NCI-H446 (cell line): Measurements from ENCODE around the gene SF3B5.
"Not testable (repeated sequence)": the region's sequence is repeated elsewhere in the genome, so short reads cannot be mapped to it uniquely, and the experiment has no call there.

Experiments used
- DNase-seq, 2 experiments: peaks; one replicate each; lab custom pipeline; 2025; lab: John Stamatoyannopoulos, UW

SF3B5 gene

DNA sequence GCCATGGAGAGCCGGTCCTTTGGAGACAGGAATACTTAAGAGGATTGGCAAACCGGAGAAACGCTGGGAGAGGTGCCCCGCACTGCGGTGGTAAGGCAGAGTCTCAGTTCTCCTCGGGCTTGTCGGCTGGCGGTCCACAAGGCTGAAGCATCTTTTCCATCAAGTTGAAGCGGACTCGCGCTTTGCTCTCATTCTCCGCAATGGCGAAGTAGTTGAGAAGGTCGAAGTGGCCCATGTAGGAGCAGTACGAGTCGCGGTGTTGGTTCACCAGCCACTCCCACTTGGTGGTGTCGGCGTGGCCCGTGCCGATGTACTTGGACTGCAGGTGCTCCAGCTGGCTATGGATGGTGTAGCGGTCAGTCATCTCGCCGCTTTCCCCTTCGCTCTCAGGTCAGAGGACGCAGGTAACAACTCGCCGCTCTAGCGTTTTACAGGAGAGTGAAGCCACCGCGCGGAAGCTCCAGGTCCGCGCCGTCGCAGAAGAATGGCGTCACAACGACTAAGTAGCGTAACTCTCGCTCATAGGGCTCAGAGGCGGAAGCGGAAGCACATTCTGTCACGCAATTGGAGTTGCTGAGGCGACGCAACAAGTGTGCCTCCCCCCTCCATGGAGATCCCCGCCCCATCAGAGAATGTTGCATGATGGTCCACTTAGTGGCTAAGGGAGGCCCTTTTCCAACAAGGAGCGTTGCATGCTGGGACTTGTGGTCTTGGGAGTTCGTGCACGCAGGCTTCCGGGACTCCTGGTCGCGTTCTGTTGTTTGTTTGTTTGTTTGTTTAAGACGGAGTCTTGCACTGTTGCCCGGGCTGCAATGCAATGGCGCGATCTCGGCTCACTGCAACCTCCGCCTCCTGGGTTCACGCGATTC, at the start of gene SF3B5:
TSS of gene SF3B5 (minus strand) at position 440 of the 869 bp plus-strand sequence. CDS start at position 364, 76 bp downstream.
- peak; percentile 96 to 98 for DNase-seq

DNA sequence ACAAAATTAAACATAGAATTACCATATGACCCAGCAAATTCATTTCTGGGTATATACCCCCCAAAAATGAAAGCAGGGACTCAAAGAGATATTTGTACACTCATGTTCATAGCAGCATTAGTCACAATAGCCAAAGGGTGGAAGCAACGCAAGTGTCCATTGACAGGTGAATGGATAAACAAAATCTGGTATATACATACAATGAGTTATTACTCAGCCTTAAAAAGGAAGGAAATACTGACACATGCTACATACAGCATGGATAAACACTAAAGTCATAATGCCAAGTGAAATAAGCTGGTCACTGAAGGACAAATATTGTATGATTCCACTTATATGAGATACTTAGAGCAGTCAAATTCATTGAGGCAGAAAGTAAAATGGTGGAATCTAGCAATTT, 49.6 kb upstream of the SF3B5 start:
- DNase-seq = no peak

DNA sequence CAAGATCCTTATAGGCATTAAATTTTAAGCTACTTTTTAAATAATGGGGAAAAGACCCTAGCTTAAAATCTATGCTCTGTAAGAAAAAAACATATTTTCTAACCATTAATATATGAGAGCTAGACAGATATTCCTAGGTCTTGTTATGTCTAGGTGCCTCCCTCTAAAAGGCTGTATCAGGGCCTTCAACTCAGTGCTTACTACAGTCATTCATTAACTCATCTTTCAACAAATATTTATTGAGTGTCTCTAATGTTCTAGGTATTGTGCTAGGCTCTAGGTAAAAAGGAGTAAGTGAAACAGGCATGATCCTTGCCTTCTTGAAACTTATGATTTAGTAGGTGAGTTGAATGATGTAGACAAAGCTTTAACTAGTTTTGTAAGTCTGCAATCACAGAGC, 48.5 kb upstream of the SF3B5 start:
- no peak for DNase-seq

DNA sequence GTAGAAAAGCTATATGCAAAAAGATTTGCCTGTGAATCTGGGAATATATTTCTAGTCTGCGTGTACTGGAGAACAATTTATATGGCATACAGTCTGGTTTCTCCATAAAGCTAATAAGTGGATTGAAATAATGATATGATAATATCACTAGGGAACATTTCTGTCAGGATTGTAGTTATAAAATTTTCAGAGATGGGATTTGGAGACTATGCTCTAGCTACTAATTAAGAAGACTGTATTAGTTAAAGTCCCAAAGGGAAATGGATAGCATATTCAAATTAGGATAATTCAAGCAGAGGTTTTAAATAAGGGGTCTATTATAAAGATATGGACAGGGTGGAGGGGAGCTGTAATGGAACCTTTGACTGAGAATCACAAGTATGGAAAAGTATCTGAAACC, 47.7 kb upstream of the SF3B5 start:
- no peak for DNase-seq

- DNase-seq = no peak
Measured at GRCh38 chr6:144141470-144141869, 46.1 kb upstream of the SF3B5 start.

DNA sequence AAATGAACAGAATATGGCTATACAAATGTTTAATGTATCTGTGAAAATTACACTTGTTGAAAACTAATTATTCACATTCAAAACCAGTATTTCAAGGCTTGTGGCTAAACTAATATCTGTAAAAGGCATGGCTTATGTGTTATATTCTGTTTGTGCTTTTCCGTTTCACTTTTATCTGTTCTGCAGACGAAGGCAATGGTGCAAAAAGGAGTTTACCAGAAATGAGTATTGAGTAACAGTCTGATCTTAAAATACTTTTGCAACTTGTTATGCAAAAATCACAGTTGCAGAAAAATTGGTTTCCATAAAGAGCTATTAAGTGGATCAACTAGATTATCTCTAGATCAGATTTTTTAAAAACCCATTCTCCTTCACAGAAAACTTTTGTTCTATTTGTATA, 45.5 kb upstream of the SF3B5 start:
- DNase-seq = no peak

GRCh38 chr6:144139817-144140216, 44.4 kb upstream of the SF3B5 start:
- DNase-seq = no peak

GRCh38 chr6:144138542-144138941, 43.2 kb upstream of the SF3B5 start:
- no peak for DNase-seq

GRCh38 chr6:144134737-144135136, 39.4 kb upstream of the SF3B5 start:
- no peak for DNase-seq

DNA sequence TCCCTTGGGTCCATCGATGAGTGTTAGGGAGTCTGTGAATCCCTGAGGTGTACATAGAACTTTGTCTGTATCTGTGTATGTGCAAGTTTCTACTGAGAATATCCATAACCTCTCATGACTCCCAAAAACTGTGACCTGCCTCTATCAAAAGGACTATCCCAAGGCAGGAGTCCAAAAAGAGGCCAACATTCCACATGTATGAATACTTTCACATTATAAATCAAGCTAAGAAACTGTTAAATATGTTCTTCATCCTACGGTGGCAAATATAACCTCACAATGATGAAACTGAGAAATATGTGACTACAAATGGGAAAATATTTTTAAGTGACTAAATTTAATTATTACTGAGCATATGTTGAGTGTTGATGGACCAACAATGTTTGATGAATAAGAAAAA, 38.8 kb upstream of the SF3B5 start:
- no peak for DNase-seq

DNA sequence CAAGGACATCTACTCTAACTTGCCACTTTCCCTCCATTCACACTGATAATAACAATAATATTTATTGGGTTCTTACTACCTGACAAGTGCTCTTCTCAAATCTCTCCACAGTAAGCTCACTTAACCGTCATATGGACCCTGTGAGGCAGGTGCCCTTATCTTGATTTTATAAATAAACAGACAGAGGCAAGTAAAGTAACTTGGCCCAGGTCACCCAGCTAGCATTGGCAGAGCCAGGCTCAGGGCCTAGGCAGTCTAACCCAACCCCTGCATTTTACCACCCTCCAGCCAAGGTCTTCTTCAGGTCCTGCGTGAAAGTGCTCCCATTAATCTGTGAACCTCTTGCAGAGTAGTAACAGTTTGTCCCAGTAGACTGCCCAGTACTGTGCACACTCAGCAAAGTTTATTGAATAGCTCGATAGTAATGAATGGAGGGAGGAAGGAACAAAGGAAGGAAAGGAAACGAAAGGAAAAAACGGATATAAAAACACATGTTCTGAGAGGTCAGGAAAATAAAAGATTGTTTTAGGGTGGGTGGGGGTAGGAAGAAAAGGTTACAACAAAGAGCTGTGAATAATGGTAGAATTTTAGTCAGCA, 38.0 kb upstream of the SF3B5 start:
- no peak for DNase-seq

DNA sequence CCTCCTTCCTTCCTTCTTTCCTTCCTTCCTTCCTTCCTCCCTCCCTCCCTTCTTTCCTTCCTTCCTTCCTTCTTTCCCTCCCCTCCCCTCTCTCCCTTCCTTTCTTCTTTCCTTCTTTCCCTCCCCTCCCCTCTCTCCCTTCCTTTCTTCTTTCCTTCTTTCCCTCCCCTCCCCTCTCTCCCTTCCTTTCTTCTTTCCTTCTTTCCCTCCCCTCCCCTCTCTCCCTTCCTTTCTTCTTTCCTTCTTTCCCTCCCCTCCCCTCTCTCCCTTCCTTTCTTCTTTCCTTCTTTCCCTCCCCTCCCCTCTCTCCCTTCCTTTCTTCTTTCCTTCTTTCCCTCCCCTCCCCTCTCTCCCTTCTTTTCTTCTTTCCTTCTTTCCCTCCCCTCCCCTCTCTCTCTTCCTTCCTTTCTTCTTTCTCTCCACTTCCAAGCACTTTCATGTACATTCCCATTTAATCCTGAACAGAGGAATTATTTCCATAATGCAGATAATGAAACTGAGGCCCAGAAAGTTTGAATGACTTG, 36.9 kb upstream of the SF3B5 start:
- not testable (repeated sequence) for DNase-seq

GRCh38 chr6:144131248-144131709, 35.9 kb upstream of the SF3B5 start:
- no peak for DNase-seq

DNA sequence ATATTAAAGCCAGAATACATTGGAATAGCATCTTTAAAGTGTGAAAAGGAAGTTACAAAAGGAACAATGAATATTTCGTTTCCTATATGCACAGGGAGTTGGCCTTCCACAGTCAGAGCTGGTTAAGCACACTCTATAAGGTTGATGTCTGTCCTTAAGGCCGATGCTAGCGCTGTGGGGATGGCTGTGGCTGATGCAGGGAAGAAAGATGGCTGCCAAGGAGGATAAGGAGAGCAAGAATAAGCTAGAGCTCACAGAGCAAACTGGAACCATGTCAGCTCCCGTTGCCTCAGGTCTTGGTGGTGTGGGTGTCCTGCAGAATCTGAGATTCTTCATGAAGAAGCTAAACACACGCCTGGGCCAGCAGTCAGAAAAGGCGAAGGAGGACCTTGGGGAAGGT, 34.1 kb upstream of the SF3B5 start:
- DNase-seq = no peak

DNA sequence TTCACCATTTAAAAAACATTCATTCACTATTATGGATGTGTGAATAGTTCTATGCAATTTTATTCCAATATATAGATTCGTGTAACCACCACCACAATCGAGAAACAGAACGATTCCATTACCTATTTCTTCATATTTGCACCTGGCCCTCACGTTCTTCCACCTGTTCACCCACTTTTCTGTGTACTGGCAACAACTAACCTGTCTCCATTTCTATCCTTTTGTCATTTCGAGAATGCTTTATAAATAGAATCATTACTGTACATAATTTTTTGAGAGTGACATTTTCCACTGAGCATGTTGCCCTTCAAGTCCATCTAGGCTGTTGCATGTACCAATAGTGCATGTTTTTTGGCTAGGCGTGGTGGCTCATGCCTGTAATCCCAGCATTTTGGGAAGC, 31.7 kb upstream of the SF3B5 start:
- no peak for DNase-seq

DNA sequence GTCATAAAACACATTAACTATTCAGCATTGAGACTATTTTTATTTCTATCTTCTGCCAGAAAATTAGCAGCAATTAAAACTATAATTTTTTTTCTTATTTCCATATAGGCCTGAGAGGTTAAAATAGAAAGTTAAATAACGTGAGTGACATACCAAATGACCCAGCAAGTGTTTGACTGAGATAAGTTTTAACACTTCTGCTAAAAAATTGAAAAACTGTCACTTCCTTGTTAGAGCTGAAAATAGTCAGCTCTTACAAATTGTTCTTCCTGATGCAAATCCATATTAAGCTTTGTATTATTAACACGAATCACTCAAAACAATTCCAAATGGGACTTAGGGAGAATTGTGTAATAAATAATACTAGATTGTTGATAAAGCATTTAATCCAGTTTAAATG, 28.5 kb upstream of the SF3B5 start:
- no peak for DNase-seq

DNA sequence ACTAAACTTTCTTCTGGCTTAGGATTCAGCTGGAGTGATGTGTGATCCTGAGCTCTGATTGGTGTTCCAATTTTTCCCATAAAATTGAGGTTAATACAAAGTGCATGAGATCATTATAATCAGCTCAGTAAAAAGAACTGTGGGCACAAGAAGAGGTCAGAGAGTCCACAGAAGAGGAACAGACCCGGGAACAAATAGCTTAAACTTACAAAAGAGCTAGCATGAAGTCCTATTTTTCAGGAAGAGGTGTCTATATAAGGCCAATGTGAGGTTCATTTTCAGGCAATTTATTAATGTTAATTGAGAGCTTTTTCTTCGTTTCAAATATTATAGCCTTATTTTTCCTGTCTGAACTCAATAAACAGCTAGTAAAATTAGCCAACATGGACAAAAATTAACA, 28.0 kb upstream of the SF3B5 start:
- no peak for DNase-seq

DNA sequence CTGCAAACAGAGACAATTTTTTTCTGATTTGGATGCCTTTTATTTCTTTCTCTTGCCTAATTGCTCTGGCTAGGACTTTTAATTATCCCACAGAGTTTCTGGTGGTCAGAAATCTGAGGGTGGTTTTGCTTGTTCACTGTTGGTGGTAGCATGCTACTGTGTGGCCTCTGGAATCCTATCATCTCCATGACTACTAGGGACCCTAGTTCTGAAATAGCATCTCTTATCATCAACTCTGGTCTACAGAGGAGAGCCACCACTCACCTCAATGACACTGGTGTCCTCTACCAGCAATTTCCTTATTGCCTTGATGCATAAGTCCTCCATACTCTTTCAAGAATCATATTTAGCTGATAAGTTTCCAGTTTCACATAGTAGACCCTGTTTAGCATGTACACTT, 27.5 kb upstream of the SF3B5 start:
- DNase-seq = no peak

DNA sequence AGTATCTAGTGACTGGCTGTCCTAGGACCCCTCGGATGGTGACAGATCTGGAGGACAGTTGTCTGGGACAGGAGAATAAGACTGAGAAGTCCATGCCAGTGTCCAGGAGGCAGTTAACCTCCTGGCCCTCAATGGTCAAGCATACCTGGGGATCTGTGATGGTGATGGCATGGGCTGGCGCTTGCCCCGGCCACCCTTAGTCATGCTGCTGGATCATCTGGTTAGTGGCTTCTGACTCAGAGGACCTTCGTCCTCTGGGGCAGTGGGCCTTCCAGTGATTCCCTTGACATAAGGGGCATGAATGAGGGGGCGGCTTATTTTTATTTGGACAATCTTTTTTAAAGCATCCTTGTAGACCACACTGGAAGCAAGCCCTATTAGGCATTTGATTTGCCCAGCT, 24.0 kb upstream of the SF3B5 start:
- DNase-seq = no peak

GRCh38 chr6:144115219-144115618, 19.8 kb upstream of the SF3B5 start:
- no peak for DNase-seq

- no peak for DNase-seq
Measured at GRCh38 chr6:144113366-144113765, 18.0 kb upstream of the SF3B5 start.

DNA sequence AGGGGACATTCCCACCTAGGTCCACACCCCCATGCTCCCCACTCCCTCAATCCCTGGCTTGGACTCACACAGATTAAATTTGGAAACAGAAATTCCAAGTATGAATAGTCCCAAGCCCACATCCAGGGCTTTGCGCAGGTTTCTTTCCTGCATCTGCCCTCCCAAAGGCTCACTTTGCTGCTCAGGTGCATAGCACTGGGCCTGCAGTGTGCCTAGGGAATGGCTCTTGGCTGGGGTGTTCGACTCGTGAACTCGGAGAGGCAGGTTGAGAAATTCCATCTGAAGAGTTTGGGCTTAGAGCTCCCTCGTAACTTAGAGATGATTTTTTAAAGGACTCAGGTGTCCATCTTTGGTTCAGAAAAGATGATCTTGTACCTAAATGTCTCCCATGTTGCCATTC, 14.8 kb upstream of the SF3B5 start:
- DNase-seq = no peak

DNA sequence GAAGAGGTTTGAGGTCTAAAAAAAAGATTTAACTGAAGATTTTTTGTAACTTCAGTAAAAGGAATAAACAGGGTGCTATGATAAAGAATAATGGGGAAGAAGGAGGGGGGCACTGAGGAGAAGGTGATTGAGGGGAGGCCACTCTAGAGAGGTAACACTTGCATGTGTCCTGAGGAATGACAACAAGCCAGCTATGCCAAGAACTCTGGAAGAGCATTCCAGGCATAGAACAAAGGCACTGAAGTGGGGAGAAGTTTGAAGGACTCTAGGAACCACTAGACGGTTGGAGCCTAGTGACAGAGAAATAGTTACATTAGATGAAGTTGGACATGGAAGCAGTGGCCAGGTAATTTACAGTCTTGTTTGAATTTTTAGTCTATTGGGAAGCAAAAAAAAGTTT, 10.8 kb upstream of the SF3B5 start:
- no peak for DNase-seq
